K562 (cell line): ENCODE data around the gene SIMC1.

Experiments
- POLR2AphosphoS5 ChIP-seq: IDR thresholded peaks from 2 replicates; pipeline ENCODE4 v1.6.1; 2011; ENCODE audit warnings: mild to moderate bottlenecking, low read depth, low read length, moderate library complexity; ENCODE audit not compliant: control insufficient read depth, insufficient read depth
- ZNF778 ChIP-seq: fragments of 450-650 bp; formaldehyde crosslinking; IDR thresholded peaks from 2 replicates; pipeline ENCODE4 v1.4.0; 2020; ENCODE audit warnings: mild to moderate bottlenecking, moderate library complexity

DNA sequence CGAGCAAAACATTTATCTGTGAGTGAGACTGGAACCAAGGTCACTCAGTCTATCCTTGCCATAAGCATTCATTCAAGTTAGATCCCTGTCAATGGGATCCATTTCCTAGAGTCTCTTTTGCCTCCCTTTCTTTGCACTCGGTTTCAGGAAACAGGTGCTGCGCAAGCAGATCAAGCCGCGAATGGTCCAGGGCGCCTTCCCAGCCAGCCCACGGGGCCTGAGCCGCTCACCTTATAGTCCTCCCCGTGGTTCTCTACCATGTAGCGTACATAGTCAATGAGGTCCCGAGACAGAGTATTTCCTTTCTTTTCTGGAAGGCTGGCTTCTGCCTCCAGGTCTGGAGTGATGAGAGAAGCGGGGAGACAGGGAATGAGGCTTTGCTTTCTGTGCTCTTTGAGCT, 146.8 kb downstream of the SIMC1 start:
- TF ChIP-seq ZNF778: no peak
- TF ChIP-seq POLR2AphosphoS5: no peak
